ENCODE data around the gene CALML4.
"Not testable (repeated sequence)": the region's sequence is repeated elsewhere in the genome, so short reads cannot be mapped to it uniquely, and the experiment has no call there.

CALML4 gene

DNA sequence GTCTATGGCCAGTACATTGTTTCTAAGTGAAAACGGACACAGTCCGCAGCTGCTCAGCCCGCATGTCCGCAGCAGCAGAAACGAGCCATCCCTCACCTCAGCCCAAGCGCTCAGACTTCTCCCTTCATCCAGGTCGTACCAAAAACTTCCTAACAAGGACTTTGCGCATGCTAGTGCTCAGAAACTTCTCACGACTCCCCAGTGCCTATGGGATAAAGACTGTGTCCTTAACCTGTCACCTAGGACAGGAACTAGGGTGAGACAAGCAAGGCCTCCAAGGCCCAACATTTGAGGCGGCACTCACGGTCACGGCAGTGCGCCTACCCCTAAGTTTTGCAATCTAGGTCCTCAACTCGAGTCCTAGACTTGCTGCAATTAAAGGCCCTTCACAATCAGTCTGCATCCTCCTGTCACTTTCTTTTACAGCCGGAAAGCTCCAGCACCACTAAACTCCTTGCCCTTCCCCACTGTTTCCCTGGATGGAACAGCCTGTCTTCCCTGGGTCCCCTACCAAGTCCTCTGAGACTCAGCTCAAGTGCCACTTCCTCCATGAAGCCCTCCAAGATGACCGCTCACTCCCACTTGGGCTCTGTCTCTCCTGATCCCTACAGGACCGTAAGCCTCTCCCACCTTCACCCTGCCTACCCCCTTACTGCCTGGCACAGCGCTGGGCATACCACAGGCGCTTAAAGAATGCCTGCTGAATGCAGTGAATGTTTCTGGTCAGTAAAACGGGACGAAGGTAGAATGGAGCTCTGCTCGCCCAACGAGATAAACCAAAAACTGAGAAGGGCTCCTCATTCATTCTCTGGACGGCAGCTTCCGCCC is 23.2 kb upstream of the CALML4 start (continued):
- TF ChIP-seq, protein P1, sequence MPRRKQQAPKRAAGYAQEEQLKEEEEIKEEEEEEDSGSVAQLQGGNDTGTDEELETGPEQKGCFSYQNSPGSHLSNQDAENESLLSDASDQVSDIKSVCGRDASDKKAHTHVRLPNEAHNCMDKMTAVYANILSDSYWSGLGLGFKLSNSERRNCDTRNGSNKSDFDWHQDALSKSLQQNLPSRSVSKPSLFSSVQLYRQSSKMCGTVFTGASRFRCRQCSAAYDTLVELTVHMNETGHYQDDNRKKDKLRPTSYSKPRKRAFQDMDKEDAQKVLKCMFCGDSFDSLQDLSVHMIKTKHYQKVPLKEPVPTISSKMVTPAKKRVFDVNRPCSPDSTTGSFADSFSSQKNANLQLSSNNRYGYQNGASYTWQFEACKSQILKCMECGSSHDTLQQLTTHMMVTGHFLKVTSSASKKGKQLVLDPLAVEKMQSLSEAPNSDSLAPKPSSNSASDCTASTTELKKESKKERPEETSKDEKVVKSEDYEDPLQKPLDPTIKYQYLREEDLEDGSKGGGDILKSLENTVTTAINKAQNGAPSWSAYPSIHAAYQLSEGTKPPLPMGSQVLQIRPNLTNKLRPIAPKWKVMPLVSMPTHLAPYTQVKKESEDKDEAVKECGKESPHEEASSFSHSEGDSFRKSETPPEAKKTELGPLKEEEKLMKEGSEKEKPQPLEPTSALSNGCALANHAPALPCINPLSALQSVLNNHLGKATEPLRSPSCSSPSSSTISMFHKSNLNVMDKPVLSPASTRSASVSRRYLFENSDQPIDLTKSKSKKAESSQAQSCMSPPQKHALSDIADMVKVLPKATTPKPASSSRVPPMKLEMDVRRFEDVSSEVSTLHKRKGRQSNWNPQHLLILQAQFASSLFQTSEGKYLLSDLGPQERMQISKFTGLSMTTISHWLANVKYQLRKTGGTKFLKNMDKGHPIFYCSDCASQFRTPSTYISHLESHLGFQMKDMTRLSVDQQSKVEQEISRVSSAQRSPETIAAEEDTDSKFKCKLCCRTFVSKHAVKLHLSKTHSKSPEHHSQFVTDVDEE (CRISPR knock-in tag; IDR thresholded peaks at IDR 0.05): no peak
- TF ChIP-seq OSR1 (CRISPR knock-in tag; IDR thresholded peaks at IDR 0.05) (no peak), CSDC2 (CRISPR knock-in tag; IDR thresholded peaks at IDR 0.05) (no peak), RARB (CRISPR knock-in tag; IDR thresholded peaks at IDR 0.05) (no peak), ZNF70 (CRISPR knock-in tag; IDR thresholded peaks at IDR 0.05) (no peak), ZNF8 (CRISPR knock-in tag; IDR thresholded peaks at IDR 0.05) (no peak), GLIS3 (CRISPR knock-in tag; IDR thresholded peaks at IDR 0.05) (no peak), ARNTL (CRISPR knock-in tag; IDR thresholded peaks at IDR 0.05; ENCODE audit: borderline replicate concordance, low read depth) (no peak)
- TF ChIP-seq, protein P2, sequence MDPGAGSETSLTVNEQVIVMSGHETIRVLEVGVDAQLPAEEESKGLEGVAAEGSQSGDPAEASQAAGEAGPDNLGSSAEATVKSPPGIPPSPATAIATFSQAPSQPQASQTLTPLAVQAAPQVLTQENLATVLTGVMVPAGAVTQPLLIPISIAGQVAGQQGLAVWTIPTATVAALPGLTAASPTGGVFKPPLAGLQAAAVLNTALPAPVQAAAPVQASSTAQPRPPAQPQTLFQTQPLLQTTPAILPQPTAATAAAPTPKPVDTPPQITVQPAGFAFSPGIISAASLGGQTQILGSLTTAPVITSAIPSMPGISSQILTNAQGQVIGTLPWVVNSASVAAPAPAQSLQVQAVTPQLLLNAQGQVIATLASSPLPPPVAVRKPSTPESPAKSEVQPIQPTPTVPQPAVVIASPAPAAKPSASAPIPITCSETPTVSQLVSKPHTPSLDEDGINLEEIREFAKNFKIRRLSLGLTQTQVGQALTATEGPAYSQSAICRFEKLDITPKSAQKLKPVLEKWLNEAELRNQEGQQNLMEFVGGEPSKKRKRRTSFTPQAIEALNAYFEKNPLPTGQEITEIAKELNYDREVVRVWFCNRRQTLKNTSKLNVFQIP (CRISPR knock-in tag; IDR thresholded peaks at IDR 0.05; ENCODE audit: borderline replicate concordance, low read depth): no peak

DNA sequence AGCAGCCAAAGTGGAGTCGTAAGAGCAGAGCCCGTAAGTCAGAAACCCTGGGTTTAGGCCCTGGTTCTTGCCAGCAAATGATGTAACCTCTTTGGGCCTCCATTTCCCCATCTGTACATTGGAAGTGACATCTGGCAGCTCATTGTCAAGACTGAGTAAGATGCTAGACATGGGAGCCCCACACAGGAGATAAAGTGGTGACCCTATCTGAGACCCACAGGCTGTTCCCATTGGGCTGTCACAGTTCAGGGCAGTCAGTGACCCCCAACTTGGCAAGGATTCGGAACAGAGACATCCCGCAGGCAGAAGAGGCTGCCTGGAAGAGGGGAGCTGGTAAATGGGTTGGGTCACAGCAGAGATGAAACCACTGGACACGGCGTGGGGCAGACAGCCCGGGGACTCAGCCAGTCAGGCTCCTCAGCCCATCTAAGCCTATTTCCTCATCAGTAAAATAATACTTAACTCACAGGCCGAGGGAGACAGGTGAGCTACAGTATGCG is 22.6 kb upstream of the CALML4 start:
- TF ChIP-seq, protein P2 (CRISPR knock-in tag; IDR thresholded peaks at IDR 0.05; ENCODE audit: borderline replicate concordance, low read depth): no peak
- no peak for TF ChIP-seq ZNF70 (CRISPR knock-in tag; IDR thresholded peaks at IDR 0.05)
- no peak for TF ChIP-seq ESRRG (CRISPR knock-in tag; IDR thresholded peaks at IDR 0.05)
- no peak for TF ChIP-seq OSR1 (CRISPR knock-in tag; IDR thresholded peaks at IDR 0.05)
- no peak for TF ChIP-seq ZFP30 (CRISPR knock-in tag; IDR thresholded peaks at IDR 0.05)
- no peak for ATAC-seq

DNA sequence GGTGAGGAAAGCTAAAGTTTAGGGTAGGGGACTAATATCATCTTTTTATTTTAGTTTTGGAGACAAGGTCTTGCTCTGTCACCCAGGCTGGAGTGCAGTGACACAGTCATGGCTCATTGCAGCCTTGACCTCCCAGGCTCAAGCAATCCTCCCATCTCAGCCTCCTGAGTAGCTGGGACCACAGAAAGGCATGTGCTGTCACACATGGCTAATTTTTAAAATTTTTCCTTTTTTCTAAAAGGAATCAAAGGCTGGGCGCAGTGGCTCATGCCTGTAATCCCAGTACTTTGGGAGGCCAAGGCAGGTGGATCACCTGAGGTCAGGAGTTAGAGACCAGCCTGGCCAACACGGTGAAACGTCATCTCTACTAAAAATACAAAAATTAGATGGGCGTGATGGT is 20.3 kb upstream of the CALML4 start:
- not testable (repeated sequence) for ATAC-seq

DNA sequence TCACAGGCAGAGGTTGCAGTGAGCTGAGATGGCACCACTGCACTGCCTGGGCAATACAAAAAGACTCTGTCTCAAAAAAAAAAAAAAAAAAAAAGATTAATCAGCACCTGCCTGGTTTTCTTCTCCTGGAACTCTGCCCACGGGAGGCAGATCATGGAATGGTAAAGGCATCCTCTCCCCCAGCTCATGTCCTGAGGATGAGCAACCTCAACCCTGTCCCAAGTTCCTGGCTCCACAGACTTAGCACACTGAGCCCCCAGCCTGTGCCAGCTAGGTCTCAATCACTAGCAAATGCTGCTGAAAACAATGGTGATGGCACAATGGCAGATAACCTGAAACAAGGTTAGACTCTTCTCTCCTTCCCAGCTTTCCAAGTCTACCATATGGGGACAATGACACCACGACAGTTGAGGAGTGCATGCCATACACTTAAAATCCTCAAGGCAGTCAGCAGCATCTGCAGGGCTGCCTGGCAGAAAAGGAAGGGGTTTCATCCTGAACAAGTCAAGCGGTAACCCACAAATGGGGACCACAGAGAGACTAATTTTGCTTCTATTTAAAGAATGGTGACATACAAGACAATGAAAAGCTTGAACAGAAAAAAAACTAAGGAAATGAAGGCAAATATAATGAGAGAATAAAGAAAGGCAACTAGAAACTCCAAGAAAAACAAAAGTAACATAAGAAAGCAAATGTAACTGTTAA is 19.6 kb upstream of the CALML4 start:
- no peak for ATAC-seq

DNA sequence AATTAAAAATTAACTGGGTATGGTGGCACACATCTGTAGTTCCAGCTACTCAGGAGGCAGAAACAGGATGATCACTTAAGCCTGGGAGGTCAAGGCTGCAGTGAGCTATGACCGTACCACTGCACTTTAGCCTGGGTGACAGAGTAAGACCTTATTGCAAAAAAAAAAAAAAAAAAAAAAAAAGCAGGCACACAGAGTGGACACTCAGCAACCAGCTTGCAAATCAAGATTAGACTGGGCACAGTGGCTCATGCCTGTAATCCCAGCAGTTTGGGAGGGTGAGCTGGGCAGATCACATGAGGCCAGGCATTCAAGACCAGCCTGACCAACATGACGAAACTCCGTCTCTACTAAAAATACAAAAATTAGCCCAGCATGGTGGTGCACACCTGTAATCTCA is 19.0 kb upstream of the CALML4 start:
- ATAC-seq: no peak
- TF ChIP-seq TCF4 (CRISPR knock-in tag; IDR thresholded peaks at IDR 0.05; ENCODE audit: borderline replicate concordance) (no peak), ZC3H10 (CRISPR knock-in tag; IDR thresholded peaks at IDR 0.05) (no peak), ZNF8 (CRISPR knock-in tag; IDR thresholded peaks at IDR 0.05) (no peak), BACH2 (CRISPR knock-in tag; IDR thresholded peaks at IDR 0.05; ENCODE audit: borderline replicate concordance) (no peak), ESRRG (CRISPR knock-in tag; IDR thresholded peaks at IDR 0.05) (no peak), OSR1 (CRISPR knock-in tag; IDR thresholded peaks at IDR 0.05) (no peak), ARNTL (CRISPR knock-in tag; IDR thresholded peaks at IDR 0.05; ENCODE audit: borderline replicate concordance, low read depth) (no peak), ZFP3 (CRISPR knock-in tag; IDR thresholded peaks at IDR 0.05) (no peak), ZNF565 (CRISPR knock-in tag; conservative IDR thresholded peaks at IDR 0.05; ENCODE audit: low read depth) (no peak), GLIS3 (CRISPR knock-in tag; IDR thresholded peaks at IDR 0.05) (no peak), ZFP30 (CRISPR knock-in tag; IDR thresholded peaks at IDR 0.05) (no peak), CSDC2 (CRISPR knock-in tag; IDR thresholded peaks at IDR 0.05) (no peak)
- TF ChIP-seq, protein P3, sequence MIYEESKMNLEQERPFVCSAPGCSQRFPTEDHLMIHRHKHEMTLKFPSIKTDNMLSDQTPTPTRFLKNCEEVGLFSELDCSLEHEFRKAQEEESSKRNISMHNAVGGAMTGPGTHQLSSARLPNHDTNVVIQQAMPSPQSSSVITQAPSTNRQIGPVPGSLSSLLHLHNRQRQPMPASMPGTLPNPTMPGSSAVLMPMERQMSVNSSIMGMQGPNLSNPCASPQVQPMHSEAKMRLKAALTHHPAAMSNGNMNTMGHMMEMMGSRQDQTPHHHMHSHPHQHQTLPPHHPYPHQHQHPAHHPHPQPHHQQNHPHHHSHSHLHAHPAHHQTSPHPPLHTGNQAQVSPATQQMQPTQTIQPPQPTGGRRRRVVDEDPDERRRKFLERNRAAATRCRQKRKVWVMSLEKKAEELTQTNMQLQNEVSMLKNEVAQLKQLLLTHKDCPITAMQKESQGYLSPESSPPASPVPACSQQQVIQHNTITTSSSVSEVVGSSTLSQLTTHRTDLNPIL (CRISPR knock-in tag; IDR thresholded peaks at IDR 0.05; ENCODE audit: low read depth): no peak
- TF ChIP-seq, protein P4, sequence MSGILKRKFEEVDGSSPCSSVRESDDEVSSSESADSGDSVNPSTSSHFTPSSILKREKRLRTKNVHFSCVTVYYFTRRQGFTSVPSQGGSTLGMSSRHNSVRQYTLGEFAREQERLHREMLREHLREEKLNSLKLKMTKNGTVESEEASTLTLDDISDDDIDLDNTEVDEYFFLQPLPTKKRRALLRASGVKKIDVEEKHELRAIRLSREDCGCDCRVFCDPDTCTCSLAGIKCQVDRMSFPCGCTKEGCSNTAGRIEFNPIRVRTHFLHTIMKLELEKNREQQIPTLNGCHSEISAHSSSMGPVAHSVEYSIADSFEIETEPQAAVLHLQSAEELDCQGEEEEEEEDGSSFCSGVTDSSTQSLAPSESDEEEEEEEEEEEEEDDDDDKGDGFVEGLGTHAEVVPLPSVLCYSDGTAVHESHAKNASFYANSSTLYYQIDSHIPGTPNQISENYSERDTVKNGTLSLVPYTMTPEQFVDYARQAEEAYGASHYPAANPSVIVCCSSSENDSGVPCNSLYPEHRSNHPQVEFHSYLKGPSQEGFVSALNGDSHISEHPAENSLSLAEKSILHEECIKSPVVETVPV (CRISPR knock-in tag; IDR thresholded peaks at IDR 0.05): no peak

More for the DNA sequence above, 19.6 kb upstream of the CALML4 start:
- TF ChIP-seq PPARA (CRISPR knock-in tag; IDR thresholded peaks at IDR 0.05; ENCODE audit: borderline replicate concordance) (no peak), ZFP3 (CRISPR knock-in tag; IDR thresholded peaks at IDR 0.05) (no peak), ZNF565 (CRISPR knock-in tag; conservative IDR thresholded peaks at IDR 0.05; ENCODE audit: low read depth) (no peak), BACH2 (CRISPR knock-in tag; IDR thresholded peaks at IDR 0.05; ENCODE audit: borderline replicate concordance) (no peak), ARNTL (CRISPR knock-in tag; IDR thresholded peaks at IDR 0.05; ENCODE audit: borderline replicate concordance, low read depth) (no peak), ZFP30 (CRISPR knock-in tag; IDR thresholded peaks at IDR 0.05) (no peak), ESRRG (CRISPR knock-in tag; IDR thresholded peaks at IDR 0.05) (no peak)
- TF ChIP-seq, protein P4 (CRISPR knock-in tag; IDR thresholded peaks at IDR 0.05): no peak

Measured in SK-N-SH treated with all-trans-retinoic acid at 6 μM for 48 hours (cell line).